Measurements from ENCODE around the gene FUT6.
"Not testable (repeated sequence)": the region's sequence is repeated elsewhere in the genome, so short reads cannot be mapped to it uniquely, and the experiment has no call there.

Gene FUT6

GRCh38 chr19:5839065-5840017 lies at the start of gene FUT6:
Gene FUT6, minus strand, starts transcription at chr19:5839702. Its CDS starts 7,135 bp downstream, at chr19:5832567.
- no peak for TF ChIP-seq CTCF (IDR thresholded peaks at IDR 0.05; ENCODE audit: low read depth, low read length)
- TF ChIP-seq MYC (IDR thresholded peaks at IDR 0.05; ENCODE audit: low read depth, low read length), result no peak
- no peak for TF ChIP-seq MAX (IDR thresholded peaks at IDR 0.05; ENCODE audit: low read depth, low read length)
- TF ChIP-seq POLR2A (IDR thresholded peaks at IDR 0.05; ENCODE audit: extremely low read depth, insufficient read length), result no peak
- peak; percentile 43 for DNase-seq (ENCODE audit: low read depth)
- H3K4me3 ChIP-seq (ENCODE audit: low read depth, low read length), result no peak within 1 kb of the TSS

- H3K4me3 ChIP-seq (ENCODE audit: low read depth, low read length); DNase-seq (ENCODE audit: low read depth): not testable (repeated sequence)
Observed at GRCh38 chr19:5884065-5884811, 44.7 kb upstream of the FUT6 start.

- not testable (repeated sequence) for H3K4me3 ChIP-seq (ENCODE audit: low read depth, low read length); DNase-seq (ENCODE audit: low read depth)
Observed at GRCh38 chr19:5883157-5883873, 43.8 kb upstream of the FUT6 start.

GRCh38 chr19:5882421-5882968 lies 43.0 kb upstream of the FUT6 start:
- no peak overlapping the region for H3K4me3 ChIP-seq (ENCODE audit: low read depth, low read length)
- no peak for DNase-seq (ENCODE audit: low read depth)
- TF ChIP-seq POLR2A (IDR thresholded peaks at IDR 0.05; ENCODE audit: extremely low read depth, insufficient read length), result no peak
- TF ChIP-seq MAX (IDR thresholded peaks at IDR 0.05; ENCODE audit: low read depth, low read length), result no peak
- no peak for TF ChIP-seq CTCF (IDR thresholded peaks at IDR 0.05; ENCODE audit: low read depth, low read length)
- no peak for TF ChIP-seq MYC (IDR thresholded peaks at IDR 0.05; ENCODE audit: low read depth, low read length)

GRCh38 chr19:5881543-5882299 lies 42.2 kb upstream of the FUT6 start:
- no peak overlapping the region for H3K4me3 ChIP-seq (ENCODE audit: low read depth, low read length)
- DNase-seq (ENCODE audit: low read depth), result no peak
- TF ChIP-seq POLR2A (IDR thresholded peaks at IDR 0.05; ENCODE audit: extremely low read depth, insufficient read length) (no peak), MAX (IDR thresholded peaks at IDR 0.05; ENCODE audit: low read depth, low read length) (no peak), CTCF (IDR thresholded peaks at IDR 0.05; ENCODE audit: low read depth, low read length) (no peak), MYC (IDR thresholded peaks at IDR 0.05; ENCODE audit: low read depth, low read length) (no peak)

- DNase-seq (ENCODE audit: low read depth), result no peak
- no peak overlapping the region for H3K4me3 ChIP-seq (ENCODE audit: low read depth, low read length)
- no peak for TF ChIP-seq CTCF (IDR thresholded peaks at IDR 0.05; ENCODE audit: low read depth, low read length)
- no peak for TF ChIP-seq POLR2A (IDR thresholded peaks at IDR 0.05; ENCODE audit: extremely low read depth, insufficient read length)
- TF ChIP-seq MYC (IDR thresholded peaks at IDR 0.05; ENCODE audit: low read depth, low read length), result no peak
- TF ChIP-seq MAX (IDR thresholded peaks at IDR 0.05; ENCODE audit: low read depth, low read length), result no peak
Observed at GRCh38 chr19:5880604-5881078, 41.1 kb upstream of the FUT6 start.
